Dermis blood vessel endothelial cell (primary cell): ENCODE measurements around the gene IGFBP5. TPM values are rescaled to one million over a fixed set of nuclear protein-coding genes. Genes with fewer than 3 reads are reported as not detected.

ENCODE experiments used
- DNase-seq: peaks from one replicate; pipeline ENCODE4 v3.0.0; 2010
- total RNA-seq: library from RNA; depleted of rRNA; stranded (reverse); fragments of >200 nt; gene quantifications from 2 replicates; pipeline ENCODE4 v1.2.3, GENCODE V29; 2014

The IGFBP5 gene
- total RNA-seq, 1 donor from 2014 or later, result 6.1 TPM

DNA sequence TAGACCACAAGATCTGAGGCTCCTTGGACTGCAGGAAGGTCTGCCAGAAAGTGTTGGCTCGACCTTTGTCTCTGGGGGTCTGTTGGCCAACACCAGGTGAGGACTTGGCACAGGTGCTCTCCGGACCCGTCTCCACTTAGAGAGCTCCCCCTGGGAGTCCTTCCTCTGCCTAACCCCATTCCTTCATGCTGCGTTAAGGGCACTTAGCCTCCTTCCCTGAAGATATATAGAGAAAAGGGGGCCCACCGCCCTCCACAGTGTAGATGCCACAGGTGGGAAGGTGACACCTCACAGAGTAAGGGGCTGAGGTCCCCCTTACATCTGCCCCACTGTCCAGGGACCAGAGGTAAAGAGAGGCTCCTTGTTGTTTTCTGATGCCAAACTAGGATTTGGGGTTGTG is 8.2 kb downstream of the IGFBP5 start:
- DNase-seq, result no peak

DNA sequence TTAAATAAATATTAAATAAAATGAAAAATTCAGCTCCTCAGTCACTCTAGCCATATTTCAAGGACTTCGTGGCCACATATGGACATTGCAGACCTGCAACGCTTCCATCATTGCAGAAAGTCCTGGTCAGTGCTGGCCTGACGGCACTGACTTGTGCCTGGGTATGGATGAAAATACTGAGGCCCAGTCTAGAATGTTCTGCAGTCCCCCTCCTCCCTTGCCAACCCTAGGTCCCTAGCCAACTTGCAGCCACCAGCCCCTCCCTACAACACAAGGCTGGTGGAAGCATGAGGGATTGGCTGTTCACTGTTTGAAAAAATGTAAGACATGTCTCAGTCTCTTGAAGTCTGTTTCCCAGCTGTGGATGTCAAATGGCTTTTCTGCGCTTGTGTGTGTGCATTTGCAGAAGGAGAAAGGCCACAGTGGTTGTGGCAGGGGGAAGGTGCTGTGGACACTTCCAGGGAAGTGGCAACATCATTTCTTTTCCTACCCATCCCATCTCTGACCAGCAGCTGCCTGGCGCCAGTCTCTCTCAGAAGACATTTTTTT is 9.9 kb downstream of the IGFBP5 start:
- no peak for DNase-seq

DNA sequence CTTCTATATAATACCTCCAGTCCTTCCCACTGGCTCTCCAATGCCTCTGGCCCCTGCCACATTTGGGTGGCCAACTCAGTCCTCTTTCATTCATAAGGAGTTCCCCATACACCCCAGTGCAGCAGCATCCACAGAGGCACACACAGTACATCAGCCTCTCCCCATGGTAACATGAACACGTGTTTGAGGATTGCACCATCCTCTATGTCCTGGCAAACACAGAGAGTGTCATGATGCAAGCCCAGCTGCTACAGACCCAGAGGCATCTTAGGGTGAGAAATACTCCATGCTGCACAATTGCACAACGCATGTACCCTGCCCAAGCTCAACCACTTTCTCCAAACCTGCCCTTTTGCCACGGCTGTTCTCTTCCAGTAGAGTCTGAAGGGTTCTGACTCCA is 11.5 kb downstream of the IGFBP5 start:
- DNase-seq, result no peak

DNA sequence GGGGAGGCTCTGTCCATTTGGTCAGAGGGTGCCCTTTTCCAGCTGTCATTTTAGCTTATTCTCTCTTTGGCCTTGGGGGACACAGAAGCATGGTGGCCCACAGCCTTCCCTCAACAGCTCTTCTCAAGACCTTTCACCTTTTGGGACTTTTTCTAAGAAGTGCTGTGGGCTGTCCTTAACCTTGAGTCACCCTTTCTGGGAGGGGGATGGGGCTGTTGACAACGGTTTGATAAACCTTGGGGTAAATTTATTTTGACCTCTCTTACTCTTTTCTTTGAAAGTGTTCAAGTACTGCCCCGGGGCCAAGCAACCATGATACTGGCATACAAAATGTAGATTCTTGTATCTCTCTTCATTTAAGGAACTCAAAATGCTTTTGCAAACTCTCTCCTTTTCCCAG is 13.7 kb downstream of the IGFBP5 start:
- DNase-seq, result no peak

DNA sequence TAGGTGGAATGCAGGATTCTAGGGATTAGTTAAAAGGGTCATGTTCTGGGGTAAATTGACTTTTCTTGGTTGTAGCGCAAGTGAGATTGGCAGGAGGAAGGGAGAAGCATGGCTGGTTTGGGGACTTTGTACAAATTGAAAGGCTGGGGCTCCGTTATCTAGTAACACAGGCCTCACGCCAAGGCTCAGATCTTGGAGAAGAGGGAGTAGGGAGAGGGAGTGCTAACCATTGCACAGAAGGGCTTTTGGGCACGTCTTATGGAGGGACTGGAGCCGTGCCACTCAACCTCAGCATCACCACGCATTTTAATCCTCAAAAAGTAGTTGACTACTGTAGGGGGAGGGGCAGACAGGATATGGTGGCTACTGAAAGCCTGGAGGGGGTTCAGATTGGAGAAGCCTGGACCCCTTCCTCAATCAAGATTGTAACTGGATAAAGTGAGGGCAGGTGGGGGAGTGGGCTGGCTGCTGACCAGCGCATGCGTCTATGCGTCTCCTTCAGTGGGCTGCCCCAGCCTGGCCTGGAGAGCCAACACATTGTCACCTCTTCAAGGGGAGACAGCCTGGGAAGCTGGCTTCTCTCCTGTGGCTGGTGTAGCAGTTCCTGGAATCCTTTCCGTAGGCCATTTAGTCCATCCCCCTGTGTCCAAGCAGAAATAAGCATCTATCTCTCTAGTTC is 14.3 kb downstream of the IGFBP5 start:
- DNase-seq, result no peak

DNA sequence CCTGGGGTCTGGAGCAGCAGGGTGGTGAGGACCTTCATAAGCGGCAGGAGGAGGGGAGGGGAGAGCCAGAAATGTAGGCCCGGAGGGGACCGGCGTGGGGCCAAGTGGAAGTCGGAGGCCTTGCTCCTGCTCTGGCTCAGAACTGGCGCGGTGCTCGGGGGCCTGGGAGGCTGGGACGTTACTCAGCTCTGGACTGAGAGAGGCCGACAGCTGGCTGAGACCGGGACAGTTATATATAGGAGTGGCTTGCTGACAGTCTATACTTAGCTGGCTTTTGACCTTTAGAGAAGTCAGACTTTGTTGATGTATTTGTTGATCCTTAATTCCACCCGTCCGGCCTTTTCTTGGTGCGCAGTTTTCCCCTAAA is 15.7 kb downstream of the IGFBP5 start:
- no peak for DNase-seq

DNA sequence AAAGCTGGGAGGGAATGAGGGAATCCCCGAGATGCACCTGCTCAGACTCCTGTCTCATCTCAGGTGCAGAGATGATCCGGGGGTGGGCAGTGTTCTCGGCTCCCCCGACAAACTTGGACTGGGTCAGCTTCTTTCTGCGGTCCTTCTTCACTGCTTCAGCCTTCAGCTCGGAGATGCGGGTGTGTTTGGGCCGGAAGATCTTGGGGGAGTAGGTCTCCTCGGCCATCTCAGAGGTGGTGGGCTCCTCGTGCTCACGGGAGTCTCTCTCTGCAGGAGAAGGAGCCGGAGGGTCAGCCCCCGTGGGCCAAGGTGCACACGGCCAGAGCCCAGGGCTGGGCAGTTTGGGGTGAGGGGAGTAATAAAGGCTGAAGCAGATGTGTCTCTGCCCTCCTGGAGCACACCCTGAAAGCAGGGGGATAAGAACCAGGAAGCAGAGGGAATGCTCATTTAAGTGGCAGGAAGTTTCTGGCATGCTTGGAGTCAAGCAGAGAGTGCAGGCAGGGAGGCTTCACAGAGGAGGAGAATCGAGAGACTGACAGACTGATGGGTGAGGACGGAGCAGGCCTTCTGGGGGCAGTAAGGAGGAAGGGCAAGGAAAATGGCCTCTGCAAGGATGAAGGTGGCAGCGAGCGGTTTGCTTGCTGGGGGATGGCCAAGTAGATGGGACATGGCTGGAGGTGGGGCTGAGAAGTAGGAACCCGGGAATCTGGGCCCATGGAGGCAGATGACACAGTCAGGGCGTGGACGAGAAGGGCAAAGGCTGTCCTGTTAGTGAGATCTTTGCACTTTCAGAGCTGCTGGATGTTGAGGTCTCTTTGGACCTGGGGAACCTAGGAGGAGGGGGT is 16.3 kb downstream of the IGFBP5 start:
- DNase-seq, result no peak

DNA sequence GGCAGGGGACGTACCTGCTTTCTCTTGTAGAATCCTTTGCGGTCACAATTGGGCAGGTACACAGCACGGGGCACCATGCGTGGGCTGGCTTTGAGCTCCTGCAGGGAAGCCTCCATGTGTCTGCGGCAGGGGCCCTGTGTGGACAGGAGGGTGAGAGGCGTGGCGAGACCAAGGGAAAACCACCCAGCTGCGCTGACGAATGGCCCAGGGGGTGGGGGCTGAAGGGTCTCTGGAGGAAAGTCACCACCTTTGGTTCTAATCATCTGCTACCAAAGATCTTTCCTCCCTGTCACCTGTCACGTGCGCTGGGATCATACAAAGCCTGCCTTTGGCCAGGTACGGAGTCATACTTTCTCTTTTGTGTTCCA is 17.3 kb downstream of the IGFBP5 start:
- no peak for DNase-seq

DNA sequence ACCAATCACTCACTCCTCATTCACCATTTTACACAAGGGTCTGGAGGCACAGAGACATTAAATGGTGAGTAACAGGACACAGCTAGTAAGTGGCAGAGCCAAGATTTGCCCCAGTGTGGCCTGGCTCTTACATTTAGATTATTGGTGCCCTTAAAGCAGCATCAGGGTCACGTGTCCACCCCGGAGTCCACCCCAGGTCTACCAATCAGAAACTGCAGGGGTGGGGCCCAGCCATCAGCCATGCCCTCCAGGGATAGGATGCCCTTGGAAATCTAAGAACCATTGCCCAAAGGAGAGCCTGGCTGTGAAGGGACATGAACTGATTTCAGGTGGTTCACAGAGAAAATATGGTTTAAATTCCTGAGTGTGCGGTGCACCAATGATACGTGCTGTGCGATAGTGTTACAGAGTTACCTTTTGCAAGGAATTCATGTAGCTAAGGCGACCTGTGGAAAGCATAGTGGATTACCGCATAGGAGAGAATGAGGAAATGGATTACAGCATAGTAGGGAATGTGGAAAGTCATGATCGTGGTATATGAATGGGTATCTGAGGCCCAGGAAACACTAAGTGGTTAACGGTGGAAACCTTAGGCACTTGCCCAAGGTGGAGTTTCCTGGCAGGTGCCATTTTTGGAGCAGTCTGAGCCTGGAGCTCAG is 17.8 kb downstream of the IGFBP5 start:
- DNase-seq, result no peak

DNA sequence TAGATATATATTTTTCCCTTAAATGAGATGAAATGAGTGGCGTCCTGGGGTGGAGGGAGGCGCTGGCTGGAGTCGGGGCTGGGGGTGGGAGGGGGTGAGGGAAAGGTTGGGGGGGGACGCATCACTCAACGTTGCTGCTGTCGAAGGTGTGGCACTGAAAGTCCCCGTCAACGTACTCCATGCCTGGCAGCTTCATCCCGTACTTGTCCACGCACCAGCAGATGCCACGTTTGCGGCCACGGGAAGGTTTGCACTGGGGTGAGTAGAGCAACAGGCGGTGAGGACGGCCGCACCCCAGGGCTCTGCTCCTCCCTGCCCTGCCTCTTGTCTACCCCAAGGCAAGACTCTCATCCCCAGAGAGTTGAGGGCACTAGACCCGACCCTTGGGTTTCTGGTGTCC is 18.7 kb downstream of the IGFBP5 start:
- DNase-seq, result no peak

DNA sequence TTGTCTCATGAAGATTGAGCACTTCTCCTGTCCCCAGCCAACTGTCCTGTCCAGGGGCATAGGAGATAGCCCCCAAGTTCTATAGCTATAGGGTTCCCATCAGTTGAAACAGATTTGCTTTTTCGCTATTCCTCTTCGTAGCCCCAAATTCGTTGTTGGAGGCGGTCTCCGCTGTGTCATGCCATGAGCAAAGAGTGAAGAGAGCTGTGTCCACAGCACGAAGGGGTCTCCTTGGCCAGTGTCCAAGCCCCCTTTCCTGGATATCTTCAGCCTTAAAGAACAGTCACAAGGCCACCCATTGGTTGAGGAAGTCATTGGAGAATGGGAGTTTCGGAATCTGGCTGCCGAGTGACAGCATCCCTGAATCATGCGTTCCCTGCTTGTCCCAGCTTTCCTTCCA is 21.0 kb downstream of the IGFBP5 start:
- DNase-seq, result no peak

DNA sequence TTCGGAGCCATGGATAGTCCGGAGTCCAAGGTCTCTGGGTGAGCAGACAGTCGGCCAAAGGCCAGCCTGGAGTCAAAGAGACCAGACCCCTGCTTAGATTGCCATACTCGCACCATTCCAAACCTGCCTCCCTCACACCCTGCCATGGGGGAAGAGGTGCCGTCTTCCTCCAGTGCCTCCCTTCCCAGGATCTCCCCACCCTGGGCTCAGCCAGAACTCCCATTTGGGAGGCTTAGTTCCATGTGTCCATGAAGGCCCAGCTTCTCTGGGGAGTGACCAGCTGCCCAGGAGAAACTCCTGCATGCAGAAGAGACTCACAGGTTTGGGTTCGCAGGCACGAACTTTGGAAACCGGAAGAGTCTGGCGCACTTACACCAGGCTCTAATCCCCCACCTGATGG is 21.7 kb downstream of the IGFBP5 start:
- DNase-seq, result no peak

DNA sequence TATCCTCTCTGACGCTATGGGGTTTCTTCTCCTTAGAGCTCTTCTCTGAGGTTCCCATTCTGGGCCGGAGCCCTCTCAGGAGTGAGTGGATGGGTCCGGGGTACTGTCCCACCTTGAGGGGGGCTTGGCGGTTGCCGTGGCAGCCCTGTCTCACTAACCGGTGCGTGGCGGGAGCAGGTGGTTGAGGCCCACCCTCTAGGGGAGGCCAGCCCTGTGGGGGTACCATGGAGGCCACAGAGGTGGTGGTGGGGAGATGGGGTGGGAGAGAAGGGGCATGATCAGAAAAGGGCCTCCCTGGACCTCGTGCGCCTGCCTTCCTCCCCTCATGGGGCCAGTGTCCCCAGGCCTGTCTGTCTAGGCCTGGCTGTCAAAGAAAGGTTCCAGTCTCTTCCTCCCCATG is 22.3 kb downstream of the IGFBP5 start:
- DNase-seq, result no peak

DNA sequence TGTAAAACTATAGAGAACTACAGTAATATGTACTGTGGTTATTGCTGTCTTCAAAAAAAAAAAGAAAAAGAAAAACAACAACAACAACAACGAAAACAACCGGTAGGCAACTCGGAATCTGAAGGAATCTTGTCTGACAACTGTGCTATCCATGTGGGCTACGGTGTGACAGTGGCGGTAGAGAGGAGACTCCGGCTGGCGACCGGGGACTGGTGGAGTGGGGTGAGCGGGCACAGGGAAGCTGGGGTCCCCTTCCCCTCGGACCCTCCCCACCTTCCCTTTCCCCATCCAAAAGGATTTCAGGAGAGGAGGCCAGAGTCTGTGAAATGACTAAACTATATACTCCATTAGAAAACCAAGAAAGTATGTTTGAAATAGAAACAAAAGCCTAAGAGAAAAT is 22.9 kb downstream of the IGFBP5 start:
- DNase-seq, result no peak

DNA sequence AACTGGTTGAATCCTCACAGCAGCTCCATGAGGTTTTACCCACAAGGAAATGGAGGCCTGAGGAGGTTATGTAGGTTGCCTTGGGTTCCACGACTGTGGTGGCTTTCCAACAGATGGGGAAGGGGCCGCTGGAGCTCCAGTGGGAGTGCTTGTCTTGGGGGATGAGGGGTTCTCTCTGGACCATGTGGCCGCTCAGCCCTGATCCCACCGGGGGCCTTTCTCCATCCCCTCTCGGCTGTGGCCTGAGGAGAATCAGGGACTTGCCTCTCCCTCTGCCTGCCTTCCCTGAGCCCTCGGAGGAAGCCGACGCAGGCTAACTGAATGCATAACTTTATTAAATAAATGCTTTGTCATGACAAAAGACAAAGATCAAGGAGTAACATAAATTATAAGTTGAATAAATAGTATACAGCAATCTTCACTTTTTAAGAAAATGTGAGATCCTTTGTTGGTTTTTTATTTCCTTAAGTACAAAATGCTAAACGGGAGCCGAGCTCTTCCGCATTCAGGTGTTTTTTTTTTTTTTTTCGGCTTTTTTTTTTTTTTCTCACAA is 23.5 kb downstream of the IGFBP5 start:
- no peak for DNase-seq

DNA sequence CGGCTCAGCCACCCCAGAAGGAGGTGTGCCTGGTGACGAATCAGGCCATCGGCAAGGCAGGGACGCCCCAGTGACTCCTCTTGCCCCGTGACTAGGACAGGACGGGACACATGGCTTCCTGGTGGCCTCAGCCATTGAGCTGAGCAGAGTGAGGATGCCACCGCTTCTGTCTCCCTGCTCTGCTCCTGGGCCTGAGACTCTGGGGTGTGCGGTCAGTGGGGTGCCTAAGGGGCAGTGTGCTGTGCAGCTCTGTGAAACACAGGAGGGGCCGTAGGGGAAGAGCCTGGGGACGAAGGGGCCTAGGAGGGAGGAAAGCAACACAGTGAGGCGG is 24.3 kb downstream of the IGFBP5 start:
- DNase-seq, result no peak

DNA sequence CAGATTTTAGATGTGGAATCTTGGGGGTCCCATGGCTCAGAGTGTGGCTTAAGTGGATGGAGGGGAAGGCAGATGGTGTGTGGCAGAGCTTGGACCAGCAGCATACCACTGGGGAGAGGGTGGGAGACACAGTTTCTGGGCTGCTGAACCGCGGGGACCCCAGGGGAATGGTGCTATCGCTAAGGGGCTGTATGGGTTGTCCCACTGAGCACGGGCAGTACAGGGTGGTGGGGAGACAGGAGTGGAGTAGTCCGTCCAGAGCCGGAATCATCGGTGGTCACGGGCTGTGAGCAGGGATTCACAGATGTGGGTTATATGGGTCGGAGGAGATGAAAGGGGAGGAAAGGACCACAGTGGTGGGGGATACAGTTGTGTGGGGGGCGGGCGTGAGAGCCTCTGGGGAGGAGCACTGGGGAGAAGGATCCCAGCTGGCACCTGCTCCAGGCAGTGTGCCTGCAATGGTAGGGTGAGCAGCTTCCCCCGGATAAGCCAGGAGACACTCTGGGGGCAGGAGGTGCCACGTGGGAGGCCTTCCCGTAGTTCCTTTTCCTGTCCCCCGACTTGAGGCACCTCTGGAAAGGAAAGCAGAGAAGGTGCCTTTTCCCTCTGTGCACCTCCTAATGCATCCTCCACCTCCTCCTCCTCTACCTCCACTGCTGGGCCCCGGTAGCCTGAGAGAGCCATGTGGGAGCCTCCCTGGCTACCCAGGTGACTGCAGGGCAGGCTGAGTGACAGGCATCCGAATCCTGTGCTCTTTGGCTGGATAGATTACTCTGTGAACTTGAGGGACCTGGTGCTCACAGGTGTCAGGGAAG is 24.9 kb downstream of the IGFBP5 start:
- no peak for DNase-seq

DNA sequence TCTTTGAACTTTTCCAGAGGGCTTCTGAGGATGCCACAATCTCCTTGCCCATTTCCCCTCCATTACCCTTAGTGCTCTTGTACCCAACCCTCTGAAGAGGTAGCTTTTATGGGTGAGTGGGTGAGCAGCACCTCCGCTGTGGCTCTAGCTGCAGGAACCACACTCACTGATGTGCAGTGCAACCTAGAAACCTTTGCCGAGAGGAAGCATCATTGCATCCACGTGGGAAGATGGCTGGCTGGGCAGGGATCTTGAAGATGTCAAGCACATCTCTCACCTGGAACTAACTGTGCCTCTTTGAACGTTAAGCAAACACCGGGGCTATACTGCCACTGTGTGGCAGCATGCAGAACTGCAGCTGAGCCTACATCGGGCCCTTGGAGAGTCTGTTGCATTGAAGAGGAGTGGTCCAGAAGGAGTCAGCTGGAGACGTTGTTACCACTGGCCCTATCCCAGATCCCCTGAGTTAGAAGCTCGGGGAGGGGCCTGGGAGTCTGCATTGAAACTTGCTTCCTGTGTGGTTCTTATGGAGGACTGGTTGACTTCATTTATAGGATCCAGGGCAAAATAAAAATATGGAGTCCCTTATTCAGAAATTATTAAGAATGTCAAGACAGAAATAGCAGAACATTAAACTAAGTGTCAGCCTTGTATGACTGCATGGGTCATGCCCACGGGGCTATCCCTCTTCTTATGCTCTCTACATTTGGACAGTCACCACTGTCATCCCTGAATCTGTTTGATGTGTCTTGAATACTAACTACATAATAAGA is 28.7 kb downstream of the IGFBP5 start:
- peak; percentile 84 for DNase-seq

DNA sequence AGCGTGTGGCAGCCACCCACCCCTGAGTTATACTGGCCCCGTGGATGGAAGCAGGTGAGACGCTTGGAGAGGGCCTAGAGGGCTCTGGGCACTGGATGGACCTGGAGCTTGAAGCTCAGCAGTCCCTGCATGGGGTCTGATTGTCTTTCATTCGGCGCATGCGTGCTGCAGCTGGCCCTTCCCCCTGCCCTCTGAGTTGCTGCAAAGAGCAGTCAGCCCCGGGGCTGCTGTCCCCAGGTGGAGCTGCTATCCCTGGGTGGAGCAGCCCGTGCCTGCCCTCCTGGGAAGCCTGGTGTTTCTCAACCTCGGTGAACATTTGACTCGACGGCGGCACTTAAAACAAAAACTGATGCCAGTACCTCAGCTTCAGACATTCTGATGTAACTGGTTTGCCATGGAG is 29.6 kb downstream of the IGFBP5 start:
- DNase-seq, result no peak

DNA sequence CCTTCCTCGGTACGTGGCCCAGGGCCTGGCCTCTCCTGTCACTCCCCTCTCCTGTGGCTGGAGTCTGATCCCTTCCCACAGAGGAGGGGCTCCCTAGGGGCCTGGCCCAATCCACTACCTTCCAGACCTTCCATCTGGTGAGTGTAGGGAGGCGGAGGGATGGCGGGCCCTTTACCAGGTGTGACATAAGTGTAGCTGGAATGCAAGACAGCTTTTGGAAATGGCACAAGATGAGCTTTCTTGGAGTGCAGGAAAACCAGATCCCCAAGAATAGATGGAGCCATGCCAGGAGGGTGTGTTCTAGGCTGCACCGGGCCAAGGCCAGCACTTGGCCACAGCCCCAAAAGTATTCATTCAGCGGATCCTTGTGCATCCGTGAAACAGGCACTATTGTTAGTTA is 30.1 kb downstream of the IGFBP5 start:
- peak; percentile 19 for DNase-seq

DNA sequence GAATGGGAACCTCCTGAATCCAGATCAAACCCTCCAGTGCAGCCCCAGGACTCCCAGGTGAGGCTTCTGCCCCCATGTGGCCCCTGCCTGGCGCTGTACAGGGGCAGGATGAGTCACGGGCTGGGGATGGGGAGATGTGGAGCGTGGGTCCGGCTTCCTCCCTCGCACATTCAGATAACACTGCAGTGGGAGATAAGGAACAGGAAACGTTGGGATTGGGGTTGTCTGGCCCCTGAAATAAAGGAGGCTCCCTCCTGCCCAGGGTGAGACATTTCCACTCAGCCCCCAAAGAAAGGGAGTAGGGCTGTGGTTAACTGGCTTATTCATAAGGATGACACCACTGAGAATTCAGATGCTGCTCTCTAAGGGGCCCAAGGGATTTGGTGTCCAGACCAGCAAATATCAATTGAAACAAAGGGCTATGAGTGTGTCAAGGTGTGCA is 30.7 kb downstream of the IGFBP5 start:
- DNase-seq, result peak; percentile 58

DNA sequence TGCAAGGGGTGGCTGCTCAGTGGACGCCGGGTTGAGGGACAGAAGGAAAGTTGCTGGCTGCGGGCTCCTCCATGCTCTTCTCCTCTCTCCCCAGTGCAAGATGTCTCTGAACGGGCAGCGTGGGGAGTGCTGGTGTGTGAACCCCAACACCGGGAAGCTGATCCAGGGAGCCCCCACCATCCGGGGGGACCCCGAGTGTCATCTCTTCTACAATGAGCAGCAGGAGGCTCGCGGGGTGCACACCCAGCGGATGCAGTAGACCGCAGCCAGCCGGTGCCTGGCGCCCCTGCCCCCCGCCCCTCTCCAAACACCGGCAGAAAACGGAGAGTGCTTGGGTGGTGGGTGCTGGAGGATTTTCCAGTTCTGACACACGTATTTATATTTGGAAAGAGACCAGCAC is 31.5 kb downstream of the IGFBP5 start:
- no peak for DNase-seq
